Mesothelial cell of epicardium (in vitro differentiated cells): ENCODE measurements around the gene CEP78. TPM values are rescaled to one million over a fixed set of nuclear protein-coding genes. Genes with fewer than 3 reads are reported as not detected.

Source experiments
- DNase-seq, 2 experiments: peaks; one replicate each; pipeline ENCODE4 v3.0.0; 2021; ENCODE audit warnings: low spot score in 2 of 2; ENCODE audit not compliant: unreplicated experiment in 2 of 2
- H3K27ac Mint-ChIP-seq: 2 replicates; pipeline ENCODE4 v1.8.0; 2021; ENCODE audit warnings: mixed read lengths
- H3K27me3 Mint-ChIP-seq: 2 replicates; pipeline ENCODE4 v1.8.0; 2021; ENCODE audit warnings: low read depth, mixed read lengths
- H3K36me3 Mint-ChIP-seq: 2 replicates; pipeline ENCODE4 v1.8.0; 2021; ENCODE audit warnings: mixed read lengths
- H3K4me1 Mint-ChIP-seq: 2 replicates; pipeline ENCODE4 v1.8.0; 2021; ENCODE audit warnings: mixed read lengths
- H3K4me3 Mint-ChIP-seq: 2 replicates; pipeline ENCODE4 v1.8.0; 2021; ENCODE audit warnings: mild to moderate bottlenecking, moderate library complexity, mixed read lengths
- H3K9me3 Mint-ChIP-seq: 2 replicates; pipeline ENCODE4 v1.8.0; 2021; ENCODE audit warnings: mixed read lengths
- total RNA-seq: library from RNA; stranded (reverse); gene quantifications from 3 replicates; pipeline ENCODE4 v1.2.1, GENCODE V29; 2021
- TF ChIP-seq, protein P1 (sequence below): fragments of 200-600 bp; sonication (generic); IDR thresholded peaks from one replicate; pipeline ENCODE4 v1.5.0; 2021; ENCODE audit warnings: antibody characterized with exemption; ENCODE audit not compliant: unreplicated experiment

Gene CEP78
- total RNA-seq, 1 donor from 2014 or later = 40.9 TPM

DNA sequence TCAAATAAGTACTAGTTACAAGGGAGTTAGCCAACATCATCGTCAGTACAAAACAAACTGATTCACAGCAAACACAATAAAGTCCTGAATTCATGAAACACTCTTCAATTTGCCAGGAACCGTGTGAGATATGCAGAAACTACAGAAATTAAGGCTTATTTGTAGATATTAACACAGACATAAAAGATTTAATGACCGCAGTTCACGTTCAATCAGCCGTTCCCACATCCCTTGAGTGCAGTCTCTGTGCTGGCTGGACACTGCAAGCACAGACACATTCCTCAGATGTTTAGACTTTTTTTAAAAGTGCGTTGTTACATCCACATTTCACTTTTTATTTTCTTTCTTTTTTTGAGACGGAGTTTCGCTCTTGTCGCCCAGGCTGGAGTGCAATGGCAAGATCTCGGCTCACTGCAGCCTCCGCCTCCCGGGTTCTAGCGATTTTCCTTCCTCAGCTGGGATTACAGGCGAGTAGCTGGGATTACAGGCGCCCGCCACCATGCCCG, 566 bp upstream of the CEP78 start:
- Mint-ChIP-seq H3K4me3 (peak overlapping the region; percentile 97), H3K36me3 (peaks cover 5% of the 10 kb centered on the region), H3K9me3 (no peaks in the 10 kb centered on the region), H3K4me1 (peaks cover 21% of the 10 kb centered on the region), H3K27ac (no peak overlapping the region), H3K27me3 (no peaks in the 10 kb centered on the region)
- no peak for DNase-seq
- TF ChIP-seq, protein P1, sequence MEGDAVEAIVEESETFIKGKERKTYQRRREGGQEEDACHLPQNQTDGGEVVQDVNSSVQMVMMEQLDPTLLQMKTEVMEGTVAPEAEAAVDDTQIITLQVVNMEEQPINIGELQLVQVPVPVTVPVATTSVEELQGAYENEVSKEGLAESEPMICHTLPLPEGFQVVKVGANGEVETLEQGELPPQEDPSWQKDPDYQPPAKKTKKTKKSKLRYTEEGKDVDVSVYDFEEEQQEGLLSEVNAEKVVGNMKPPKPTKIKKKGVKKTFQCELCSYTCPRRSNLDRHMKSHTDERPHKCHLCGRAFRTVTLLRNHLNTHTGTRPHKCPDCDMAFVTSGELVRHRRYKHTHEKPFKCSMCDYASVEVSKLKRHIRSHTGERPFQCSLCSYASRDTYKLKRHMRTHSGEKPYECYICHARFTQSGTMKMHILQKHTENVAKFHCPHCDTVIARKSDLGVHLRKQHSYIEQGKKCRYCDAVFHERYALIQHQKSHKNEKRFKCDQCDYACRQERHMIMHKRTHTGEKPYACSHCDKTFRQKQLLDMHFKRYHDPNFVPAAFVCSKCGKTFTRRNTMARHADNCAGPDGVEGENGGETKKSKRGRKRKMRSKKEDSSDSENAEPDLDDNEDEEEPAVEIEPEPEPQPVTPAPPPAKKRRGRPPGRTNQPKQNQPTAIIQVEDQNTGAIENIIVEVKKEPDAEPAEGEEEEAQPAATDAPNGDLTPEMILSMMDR = no peak

DNA sequence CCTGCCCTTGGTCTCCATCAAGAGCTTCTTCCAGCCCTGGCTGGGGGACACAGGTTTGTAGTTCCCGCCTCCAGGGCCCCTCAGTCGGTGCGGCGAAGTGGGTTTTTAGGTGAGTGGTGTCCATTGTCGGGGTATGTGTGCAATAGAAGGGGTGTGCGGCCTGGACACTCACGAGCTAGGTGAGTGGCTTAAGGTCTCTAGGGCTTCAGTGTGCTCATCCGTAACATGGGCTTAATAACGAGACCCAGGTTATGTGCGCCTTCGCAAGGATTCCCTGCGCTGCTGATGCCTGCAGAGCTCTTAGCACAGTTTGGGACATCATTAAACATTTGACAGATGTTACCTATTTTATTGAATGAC, 656 bp downstream of the CEP78 start:
- TF ChIP-seq, protein P1 = no peak
- Mint-ChIP-seq H3K36me3 (peaks cover 9% of the 10 kb centered on the region), H3K9me3 (no peaks in the 10 kb centered on the region), H3K4me3 (peak overlapping the region; percentile 97), H3K4me1 (peaks cover 21% of the 10 kb centered on the region), H3K27me3 (no peaks in the 10 kb centered on the region), H3K27ac (peak overlapping the region; percentile 90)
- DNase-seq = no peak

DNA sequence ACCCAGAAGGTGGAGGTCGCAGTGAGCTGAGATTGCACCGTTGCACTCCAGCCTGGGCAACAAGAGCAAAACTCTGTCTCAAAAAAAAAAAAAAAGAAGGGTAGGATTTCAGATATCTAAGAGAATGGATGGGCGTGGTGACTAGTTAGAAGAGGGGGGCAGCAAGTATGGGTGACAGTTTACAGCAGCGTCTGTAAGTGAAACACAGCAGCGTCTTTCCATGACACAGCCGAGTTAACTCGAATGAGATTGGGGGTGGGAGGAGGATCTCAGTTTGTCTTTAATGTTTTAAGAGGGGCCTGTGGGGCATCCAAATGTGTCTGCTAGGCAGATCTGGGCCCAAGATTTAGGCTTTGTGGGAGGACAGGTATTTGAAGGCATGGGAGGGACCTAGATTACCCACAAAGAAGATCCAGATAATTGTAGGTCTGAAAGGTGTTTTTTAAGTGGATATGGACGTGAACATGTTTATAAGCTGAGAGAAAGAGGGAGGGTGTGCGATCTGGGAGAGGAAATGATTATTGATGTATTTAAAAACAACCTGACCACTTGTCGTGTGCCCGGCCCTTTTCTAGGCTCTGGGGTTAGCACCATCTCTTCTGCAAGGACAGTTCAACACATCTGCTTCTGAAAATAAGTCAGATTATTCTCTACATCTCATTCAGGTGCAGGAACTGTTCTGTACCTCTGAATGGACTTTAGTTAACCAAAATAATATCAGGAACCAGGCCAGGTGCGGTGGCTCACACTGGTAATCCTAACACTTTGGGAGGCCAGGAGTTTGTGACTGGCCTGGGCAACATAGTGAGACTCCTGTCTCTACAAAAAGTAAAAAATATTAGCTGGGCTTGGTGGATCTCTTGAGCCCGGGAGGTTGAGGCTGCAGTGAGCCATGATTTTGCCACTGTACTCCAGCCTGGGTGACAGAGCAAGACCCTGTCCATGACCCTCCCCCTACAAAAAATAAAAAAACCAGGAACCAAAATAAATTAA, 2.5 kb downstream of the CEP78 start:
- Mint-ChIP-seq H3K4me3 (peak overlapping the region; percentile 5), H3K4me1 (peaks cover 21% of the 10 kb centered on the region), H3K27ac (peak overlapping the region; percentile 18), H3K36me3 (peaks cover 15% of the 10 kb centered on the region), H3K9me3 (no peaks in the 10 kb centered on the region), H3K27me3 (no peaks in the 10 kb centered on the region)
- DNase-seq = no peak
- TF ChIP-seq, protein P1 = no peak

DNA sequence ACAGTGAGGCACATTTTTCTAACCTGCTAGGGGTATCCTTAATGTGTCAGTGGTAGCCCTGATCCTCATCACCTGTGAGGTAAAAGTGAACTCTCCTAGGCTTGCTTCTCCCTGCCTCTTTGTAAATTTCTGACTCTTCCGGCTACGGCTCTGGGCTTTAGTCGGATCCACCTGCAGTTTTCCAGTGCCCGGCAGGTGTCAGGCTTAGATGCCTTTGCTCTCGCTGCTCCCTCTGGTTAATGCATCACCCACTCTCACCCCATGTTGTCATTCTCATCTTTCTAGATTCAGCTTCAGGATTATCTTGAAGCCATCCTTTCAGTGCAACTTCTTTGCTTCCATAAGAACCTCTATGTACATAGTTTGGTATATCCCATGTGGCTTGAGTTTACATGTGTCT, 3.6 kb downstream of the CEP78 start:
- Mint-ChIP-seq H3K4me1 (peaks cover 21% of the 10 kb centered on the region), H3K27ac (no peak overlapping the region), H3K9me3 (no peaks in the 10 kb centered on the region), H3K4me3 (no peak overlapping the region), H3K27me3 (no peaks in the 10 kb centered on the region), H3K36me3 (peaks cover 16% of the 10 kb centered on the region)
- DNase-seq = peak in 1 of 2 experiments; percentile 39
- TF ChIP-seq, protein P1 = no peak

DNA sequence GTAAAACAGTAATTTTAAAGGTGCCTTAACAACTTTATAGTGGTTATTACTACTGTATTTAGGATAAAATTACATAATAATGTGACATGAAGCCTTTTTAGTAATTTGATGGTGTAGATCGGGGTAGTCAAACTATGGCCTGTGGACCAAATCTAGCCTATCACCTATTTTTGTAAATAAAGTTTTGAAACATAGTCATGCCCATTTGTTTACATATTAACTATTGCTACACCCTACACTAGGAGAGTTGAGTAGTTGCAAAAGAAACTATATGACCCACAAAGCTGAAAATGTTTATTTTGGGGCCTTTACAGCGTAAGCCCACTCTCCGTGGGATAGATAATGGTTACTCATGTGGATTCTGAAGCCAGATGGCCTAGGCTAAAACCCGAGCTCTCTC, 6.2 kb downstream of the CEP78 start:
- Mint-ChIP-seq H3K36me3 (peaks cover 30% of the 10 kb centered on the region), H3K4me3 (no peak overlapping the region), H3K9me3 (no peaks in the 10 kb centered on the region), H3K27me3 (no peaks in the 10 kb centered on the region), H3K27ac (no peak overlapping the region), H3K4me1 (peaks cover 20% of the 10 kb centered on the region)
- DNase-seq = no peak
- TF ChIP-seq, protein P1 = no peak
